Gastrocnemius medialis (tissue), 4 donors: ENCODE measurements around the gene TBX2. TPM values are rescaled to one million over a fixed set of nuclear protein-coding genes. Genes with fewer than 3 reads are reported as not detected.
"Not testable (repeated sequence)": the region's sequence is repeated elsewhere in the genome, so short reads cannot be mapped to it uniquely, and the experiment has no call there.

Experiments used
- ATAC-seq, 2 donors: fragments of 150-250 bp; one replicate each; pipeline ENCODE4 v1.9.1; 2016
- DNase-seq, 2 donors: peaks; one replicate each; pipeline ENCODE4 v3.0.0-alpha.2; 2019
- H3K27ac ChIP-seq, 4 donors: fragments of 200-600 bp; sonication (generic); 1 replicate in 1 of 4; 2 replicates in 3 of 4; pipeline ENCODE4 v1.5.1; 2016 to 2018; ENCODE audit warnings: mild to moderate bottlenecking in 2 of 4, moderate library complexity in 1 of 4
- H3K27me3 ChIP-seq, 3 donors: fragments of 200-600 bp; sonication (generic) in 2 of 3; 1 replicate in 1 of 3; 2 replicates in 2 of 3; pipeline versions ENCODE4 v1.5.1 to v1.6.0; 2016 to 2019; ENCODE audit warnings: mild to moderate bottlenecking in 1 of 3, moderate library complexity in 1 of 3
- H3K36me3 ChIP-seq, 2 donors: fragments of 200-600 bp; sonication (generic) in 1 of 2; one replicate each; pipeline ENCODE4 v1.5.1; 2017 to 2018
- H3K4me1 ChIP-seq, 2 donors: fragments of 200-600 bp; sonication (generic) in 1 of 2; one replicate each; pipeline ENCODE4 v1.5.1; 2016 to 2017; ENCODE audit warnings: mild to moderate bottlenecking in 2 of 2
- H3K4me3 ChIP-seq, 4 donors: fragments of 200-600 bp; sonication (generic) in 3 of 4; 1 replicate in 1 of 4; 2 replicates in 3 of 4; pipeline ENCODE4 v1.5.1; 2016 to 2019; ENCODE audit warnings: mild to moderate bottlenecking in 2 of 4
- H3K9me3 ChIP-seq, 3 donors: fragments of 200-600 bp; sonication (generic) in 2 of 3; 1 replicate in 1 of 3; 2 replicates in 2 of 3; pipeline ENCODE4 v1.5.1; 2016 to 2019
- POLR2A ChIP-seq, 2 donors: fragments of 450-650 bp; IDR thresholded peaks; one replicate each; pipeline ENCODE4 v1.6.1; 2017; ENCODE audit warnings: antibody characterized with exemption in 2 of 2, mild to moderate bottlenecking in 2 of 2, moderate library complexity in 2 of 2
- in situ Hi-C, 4 donors: fragments of 200-750 bp; cut with MboI; loops; one replicate each; pipeline versions ENCODE4 v1.15.0 to v1.8.0; 2017; ENCODE audit warnings: low sequenced_read_pairs in 4 of 4
- intact Hi-C: fragments of 100-400 bp; cut with DNase I; formaldehyde crosslinking; loops from one replicate; pipeline ENCODE4 v1.15.1; 2023; ENCODE audit warnings: low total_unique reads
- total RNA-seq, 4 donors: library from RNA; depleted of rRNA; stranded (reverse); fragments of >200 nt; gene quantifications; one replicate each; pipeline versions ENCODE4 v1.1.0 to v1.2.3, GENCODE V29; 2016
- TF ChIP-seq, protein P1 (sequence below), 5 experiments: fragments of 450-650 bp in 3 of 5; fragments of 200-600 bp in 2 of 5; sonication (generic) in 2 of 5; IDR thresholded peaks in 4 of 5; conservative IDR thresholded peaks in 1 of 5; 1 replicate in 4 of 5; 2 replicates in 1 of 5; pipeline ENCODE4 v1.5.1; 2016 to 2019; ENCODE audit warnings: antibody characterized with exemption in 5 of 5, mild to moderate bottlenecking in 3 of 5, moderate library complexity in 3 of 5

TBX2 gene
- total RNA-seq, 4 donors from 2014 or later: 4.2 to 10.4 (median 6.4) TPM

DNA sequence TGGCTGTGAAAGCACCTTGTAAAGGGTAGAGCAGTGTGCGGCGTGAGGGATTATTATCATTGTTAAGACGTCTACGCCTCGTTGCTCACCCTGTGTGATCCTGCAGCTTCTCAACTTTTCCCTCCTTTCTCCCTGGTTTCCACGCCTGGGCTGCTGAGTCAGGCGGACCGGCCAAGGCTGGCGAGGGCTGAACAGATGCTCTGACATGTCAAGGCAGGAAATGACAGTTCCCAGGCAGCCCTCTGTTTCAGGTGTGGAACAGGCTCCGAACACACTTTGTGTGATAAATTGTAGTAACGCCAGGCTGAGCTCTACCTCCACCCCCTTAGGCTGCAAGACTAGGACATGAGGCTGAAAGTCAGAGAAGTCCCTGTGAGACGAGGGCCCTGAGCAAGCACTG is 46.0 kb upstream of the TBX2 start:
- Histone ChIP-seq H3K36me3 (no peaks in the 10 kb centered on the region), H3K27ac (no peak overlapping the region), H3K27me3 (no peaks in the 10 kb centered on the region), H3K9me3 (no peaks in the 10 kb centered on the region), H3K4me1 (no peaks in the 10 kb centered on the region), H3K4me3 (no peak overlapping the region)
- ATAC-seq (no peak), DNase-seq (no peak)
- no peak for TF ChIP-seq POLR2A (IDR thresholded peaks at IDR 0.05)
- TF ChIP-seq, protein P1, sequence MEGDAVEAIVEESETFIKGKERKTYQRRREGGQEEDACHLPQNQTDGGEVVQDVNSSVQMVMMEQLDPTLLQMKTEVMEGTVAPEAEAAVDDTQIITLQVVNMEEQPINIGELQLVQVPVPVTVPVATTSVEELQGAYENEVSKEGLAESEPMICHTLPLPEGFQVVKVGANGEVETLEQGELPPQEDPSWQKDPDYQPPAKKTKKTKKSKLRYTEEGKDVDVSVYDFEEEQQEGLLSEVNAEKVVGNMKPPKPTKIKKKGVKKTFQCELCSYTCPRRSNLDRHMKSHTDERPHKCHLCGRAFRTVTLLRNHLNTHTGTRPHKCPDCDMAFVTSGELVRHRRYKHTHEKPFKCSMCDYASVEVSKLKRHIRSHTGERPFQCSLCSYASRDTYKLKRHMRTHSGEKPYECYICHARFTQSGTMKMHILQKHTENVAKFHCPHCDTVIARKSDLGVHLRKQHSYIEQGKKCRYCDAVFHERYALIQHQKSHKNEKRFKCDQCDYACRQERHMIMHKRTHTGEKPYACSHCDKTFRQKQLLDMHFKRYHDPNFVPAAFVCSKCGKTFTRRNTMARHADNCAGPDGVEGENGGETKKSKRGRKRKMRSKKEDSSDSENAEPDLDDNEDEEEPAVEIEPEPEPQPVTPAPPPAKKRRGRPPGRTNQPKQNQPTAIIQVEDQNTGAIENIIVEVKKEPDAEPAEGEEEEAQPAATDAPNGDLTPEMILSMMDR (IDR thresholded peaks at IDR 0.05 in 4 of 5, conservative IDR thresholded peaks at IDR 0.05 in 1 of 5): no peak
- in situ Hi-C loops: no loop called here
- intact Hi-C loops: no loop called here

DNA sequence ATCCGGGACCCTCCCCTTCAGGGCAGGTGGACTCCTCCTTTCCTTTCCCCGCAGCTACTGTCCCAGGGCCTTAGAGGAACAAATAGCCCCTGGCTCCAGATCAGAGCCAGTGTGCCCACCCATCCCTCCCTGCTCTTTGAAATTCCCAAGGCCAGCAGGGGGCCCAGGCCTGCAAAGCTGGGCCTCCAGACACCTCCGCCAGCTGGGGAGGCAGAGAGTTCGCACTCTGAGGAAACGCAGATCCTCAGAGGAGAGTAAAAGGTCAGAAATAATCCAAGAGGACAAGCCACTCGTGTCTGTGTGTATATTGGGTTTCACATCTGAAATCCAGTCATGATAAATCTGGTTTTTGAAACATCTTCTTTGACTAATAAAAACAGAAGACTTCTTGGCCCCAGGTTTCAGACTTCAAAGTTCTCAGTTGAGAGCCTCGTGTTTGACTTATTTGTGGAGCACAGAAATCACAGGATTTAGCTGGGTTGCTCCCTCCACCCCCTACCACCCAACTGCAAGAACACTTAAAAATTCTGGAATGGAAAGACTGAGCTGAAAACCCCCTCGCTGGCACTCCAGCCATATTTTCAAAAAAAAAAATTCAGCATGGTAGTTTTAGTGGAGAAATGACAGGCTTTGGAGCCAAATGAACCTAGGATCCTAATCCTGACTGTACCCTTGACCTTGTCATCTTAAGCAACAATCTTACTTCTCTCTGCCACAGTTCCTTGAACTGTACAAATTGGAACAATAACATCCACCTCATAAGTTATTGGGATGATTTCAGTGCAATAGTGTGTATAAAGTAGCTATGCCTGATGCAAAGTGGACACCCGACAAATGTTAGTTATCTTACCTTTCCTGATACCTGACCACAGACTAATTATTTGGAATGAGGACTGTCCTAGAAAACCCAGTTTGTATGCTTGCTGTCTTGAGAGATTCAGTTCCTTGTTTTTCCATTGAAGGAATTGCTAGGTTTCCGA is 44.5 kb upstream of the TBX2 start:
- Histone ChIP-seq H3K4me3 (no peak overlapping the region), H3K27ac (no peak overlapping the region), H3K4me1 (no peaks in the 10 kb centered on the region), H3K36me3 (no peaks in the 10 kb centered on the region), H3K9me3 (no peaks in the 10 kb centered on the region), H3K27me3 (no peaks in the 10 kb centered on the region)
- TF ChIP-seq, protein P1 (IDR thresholded peaks at IDR 0.05 in 4 of 5, conservative IDR thresholded peaks at IDR 0.05 in 1 of 5): no peak
- no peak for TF ChIP-seq POLR2A (IDR thresholded peaks at IDR 0.05)
- ATAC-seq (no peak), DNase-seq (no peak)
- in situ Hi-C loops: no loop called here
- intact Hi-C loops: no loop called here

DNA sequence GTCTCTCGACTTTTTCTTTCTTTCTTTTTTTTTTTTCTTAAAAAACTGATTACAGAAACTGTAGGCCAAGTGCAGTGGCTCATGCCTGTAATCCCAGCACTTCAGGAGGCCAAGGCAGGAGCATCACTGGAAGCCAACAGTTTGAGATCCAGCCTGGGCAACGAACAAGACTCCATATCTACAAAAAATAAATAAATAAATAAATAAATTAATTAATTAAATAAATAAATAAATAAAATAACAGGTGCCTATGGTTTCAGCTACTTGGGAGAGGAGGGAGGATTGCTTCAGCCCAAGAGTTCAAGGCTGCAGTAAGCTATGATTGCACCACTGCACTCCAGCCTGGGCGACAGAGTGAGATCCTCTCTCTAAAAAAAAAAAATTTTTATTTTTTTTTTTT is 42.6 kb upstream of the TBX2 start:
- H3K27me3 ChIP-seq, H3K9me3 ChIP-seq, H3K4me1 ChIP-seq, in situ Hi-C loops, H3K4me3 ChIP-seq, ATAC-seq, intact Hi-C loops, H3K36me3 ChIP-seq, DNase-seq, H3K27ac ChIP-seq: not testable (repeated sequence)

DNA sequence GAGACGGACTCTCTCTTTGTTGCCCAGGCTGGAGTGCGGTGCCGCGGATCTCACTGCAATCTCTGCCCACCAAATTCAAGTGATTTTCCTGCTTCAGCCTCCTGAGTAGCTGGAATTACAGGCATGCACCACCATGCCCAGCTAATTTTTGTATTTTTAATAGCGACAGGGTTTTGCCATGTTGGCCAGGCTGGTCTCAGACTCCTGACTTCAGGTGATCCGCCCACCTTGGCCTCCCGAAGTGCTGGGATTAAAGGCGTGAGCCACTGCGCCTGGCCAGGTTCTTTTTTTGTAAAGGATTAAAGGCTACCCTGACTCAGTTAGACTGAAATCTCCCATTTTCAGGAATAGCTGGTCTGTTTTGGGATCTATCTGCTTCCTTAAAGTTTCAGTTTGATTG is 40.1 kb upstream of the TBX2 start:
- H3K27ac ChIP-seq, H3K27me3 ChIP-seq, in situ Hi-C loops, ATAC-seq, intact Hi-C loops, H3K36me3 ChIP-seq, DNase-seq, H3K4me3 ChIP-seq, H3K9me3 ChIP-seq, H3K4me1 ChIP-seq: not testable (repeated sequence)

DNA sequence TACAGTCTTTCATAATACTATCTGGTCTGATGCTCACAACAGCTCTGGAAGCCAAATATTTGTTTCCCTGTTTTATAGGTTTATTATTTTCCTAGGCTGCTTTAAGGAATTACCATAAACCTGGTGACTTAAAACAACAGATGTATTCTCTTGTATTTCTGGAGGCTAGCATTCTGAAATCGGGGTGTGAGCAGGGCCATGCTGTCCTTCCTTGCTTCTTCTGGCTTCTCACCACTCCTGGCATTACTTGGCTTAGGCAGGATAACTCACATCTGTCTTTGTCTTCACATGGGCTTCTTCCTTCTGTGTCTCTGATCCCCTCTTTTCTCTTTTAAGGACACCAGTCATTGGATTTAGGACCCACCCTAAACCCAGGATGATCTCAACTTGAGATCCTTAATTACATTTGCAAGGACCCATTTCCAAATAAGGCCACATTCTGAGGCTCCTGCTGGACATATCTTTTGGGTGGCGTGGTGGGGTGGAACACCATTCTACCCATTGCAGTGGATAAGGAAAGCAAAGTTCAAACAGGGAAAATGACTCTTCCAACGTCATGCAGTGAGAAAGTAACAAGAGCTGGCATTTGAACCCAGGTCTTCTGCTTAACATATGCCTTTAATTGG is 39.2 kb upstream of the TBX2 start:
- Histone ChIP-seq H3K4me3 (no peak overlapping the region), H3K27me3 (no peaks in the 10 kb centered on the region), H3K36me3 (no peaks in the 10 kb centered on the region), H3K4me1 (no peaks in the 10 kb centered on the region), H3K27ac (no peak overlapping the region), H3K9me3 (no peaks in the 10 kb centered on the region)
- no peak for DNase-seq
- in situ Hi-C loops: no loop called here
- intact Hi-C loops: no loop called here
- no peak for TF ChIP-seq POLR2A (IDR thresholded peaks at IDR 0.05)
- TF ChIP-seq, protein P1 (IDR thresholded peaks at IDR 0.05 in 4 of 5, conservative IDR thresholded peaks at IDR 0.05 in 1 of 5): no peak
- ATAC-seq: no peak
